ENCODE measurements around the gene TAF10. TPM values are rescaled to one million over a fixed set of nuclear protein-coding genes. Genes with fewer than 3 reads are reported as not detected.
A peak's percentile ranks its signal among the peaks of the same experiment; 100 is the strongest.

The TAF10 gene
- total and polyA plus RNA-seq, 5 experiments from 2014 or later = 107 to 332 (median 247) TPM

DNA sequence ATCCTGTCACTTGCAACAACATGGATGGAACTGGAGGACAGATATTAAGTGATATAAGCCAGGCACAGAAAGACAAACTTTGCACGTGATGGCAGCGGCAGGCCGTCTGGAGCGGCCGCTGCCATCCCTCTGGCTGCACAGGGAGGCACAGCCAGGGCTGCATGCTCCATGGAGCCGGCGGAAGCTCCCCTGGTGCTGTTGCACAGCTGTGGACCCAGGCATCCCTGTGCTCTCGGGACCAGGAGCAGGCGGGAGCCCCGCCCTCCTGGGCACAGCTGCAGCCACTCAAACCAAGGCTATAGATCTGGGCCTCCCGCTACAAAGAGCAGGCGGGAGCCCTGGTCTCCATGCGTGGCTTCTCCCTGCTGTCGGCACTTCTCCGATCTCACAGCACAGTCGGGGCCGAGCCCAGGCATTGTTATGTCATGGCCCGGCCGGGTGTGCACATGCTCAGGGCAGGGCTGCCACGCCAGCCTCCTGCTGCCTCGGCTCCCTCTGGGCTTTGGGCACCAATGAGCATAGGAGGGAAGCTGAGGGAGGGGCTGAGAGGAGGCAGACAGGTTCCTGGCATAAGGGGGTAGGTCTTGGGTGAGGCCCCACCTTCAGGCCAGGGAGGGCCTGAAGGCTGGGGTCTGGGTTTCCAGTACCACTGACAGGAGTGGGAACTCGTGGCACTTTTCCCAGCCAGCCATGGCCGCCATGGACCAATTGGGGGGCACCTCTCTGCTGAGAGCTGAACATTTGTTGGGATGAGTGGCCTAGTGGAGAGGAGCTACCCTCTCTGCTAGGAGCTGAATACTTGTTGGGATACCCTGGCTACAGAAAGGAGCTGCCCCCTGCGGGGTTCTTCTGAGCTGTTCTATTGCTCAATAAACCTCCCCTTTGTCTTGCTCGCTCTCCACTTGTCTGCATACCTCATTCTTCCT is 25.3 kb downstream of the TAF10 start:
- Mint-ChIP-seq H3K27ac (peak overlapping the region in 1 of 10 donors; percentile 0), H3K9me3 (peaks cover 7 to 31% (median 22%) of the 10 kb centered on the region in 9 donors), H3K27me3 (no peaks in the 10 kb centered on the region), H3K36me3 (peaks cover 30 to 41% (median 39%) of the 10 kb centered on the region in 3 donors), H3K4me1 (peaks cover 0 to 2% (median under 1%) of the 10 kb centered on the region in 4 donors), H3K4me3 (no peak overlapping the region)
- ATAC-seq (no peak), DNase-seq (no peak)
- POLR2A ChIA-PET = interaction anchor here (1.1 kb wide), 1 partner anchor 33 kb away, joined by 3 read pairs; the partner anchor contains the start of gene TPP1

GRCh38 chr11:6584528-6584927 is 27.5 kb downstream of the TAF10 start:
- peaks cover 35 to 45% (median 44%) of the 10 kb centered on the region in 3 donors for H3K36me3 Mint-ChIP-seq
- no peaks in the 10 kb centered on the region for H3K27me3 Mint-ChIP-seq
- ATAC-seq (no peak), DNase-seq (no peak)
- POLR2A ChIA-PET = no interaction called here
- peaks cover 0 to 2% (median under 1%) of the 10 kb centered on the region in 4 donors for H3K4me1 Mint-ChIP-seq
- no peak overlapping the region for H3K27ac Mint-ChIP-seq
- H3K9me3 Mint-ChIP-seq = peaks cover 7 to 31% (median 22%) of the 10 kb centered on the region in 9 donors
- H3K4me3 Mint-ChIP-seq = no peak overlapping the region

DNA sequence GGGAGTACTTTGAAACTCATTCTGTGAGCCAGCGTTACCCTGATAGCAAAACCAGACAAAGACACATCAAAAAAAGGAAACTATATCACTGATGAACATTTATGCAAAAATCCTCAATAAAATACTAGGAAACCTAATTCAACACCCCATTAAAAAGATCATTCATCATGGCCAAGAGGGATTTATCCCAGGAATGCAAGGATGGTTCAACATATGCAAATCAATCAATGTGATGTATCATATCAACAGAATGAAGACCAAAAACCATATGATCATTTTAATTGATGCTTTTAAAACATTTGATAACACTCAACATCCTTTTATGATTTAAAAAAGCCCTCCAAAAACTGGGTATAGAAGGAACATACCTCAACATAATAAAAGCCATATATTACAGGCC is 28.4 kb downstream of the TAF10 start:
- Mint-ChIP-seq H3K27me3 (no peaks in the 10 kb centered on the region), H3K36me3 (peaks cover 35 to 45% (median 38%) of the 10 kb centered on the region in 3 donors), H3K4me1 (peaks cover 0 to 2% (median under 1%) of the 10 kb centered on the region in 4 donors), H3K9me3 (peaks cover 7 to 31% (median 22%) of the 10 kb centered on the region in 9 donors), H3K27ac (no peak overlapping the region), H3K4me3 (no peak overlapping the region)
- POLR2A ChIA-PET = no interaction called here
- no peak for DNase-seq
- ATAC-seq = no peak

DNA sequence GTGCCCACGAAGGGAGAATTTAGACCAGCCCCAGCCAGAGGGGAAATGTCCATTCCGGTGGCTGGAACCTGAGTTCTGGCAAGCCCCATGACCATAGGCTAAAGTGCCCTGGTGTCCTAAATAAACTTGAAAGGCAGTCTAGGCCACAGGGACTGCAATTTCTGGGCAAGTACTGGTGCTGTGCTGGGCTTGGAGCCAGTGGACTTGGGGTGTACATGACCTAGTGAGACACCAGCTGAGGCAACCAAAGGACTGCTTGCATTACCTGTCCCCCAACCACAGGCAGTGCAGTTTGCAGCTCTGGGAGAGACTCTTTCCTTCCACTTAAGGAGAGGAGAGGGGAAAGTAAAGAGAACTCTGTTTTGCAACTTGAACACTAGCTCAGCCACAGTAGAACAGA is 32.3 kb downstream of the TAF10 start:
- Mint-ChIP-seq H3K4me1 (peaks cover 0 to 11% (median 8%) of the 10 kb centered on the region in 4 donors), H3K9me3 (peaks cover 7 to 29% (median 21%) of the 10 kb centered on the region in 9 donors), H3K4me3 (no peak overlapping the region), H3K27ac (no peak overlapping the region), H3K36me3 (peaks cover 32 to 40% (median 35%) of the 10 kb centered on the region in 3 donors), H3K27me3 (no peaks in the 10 kb centered on the region)
- DNase-seq (no peak), ATAC-seq (no peak)
- POLR2A ChIA-PET = interaction anchor here (0.7 kb wide), 1 partner anchor 10 kb away, joined by 3 read pairs; no protein-coding TSS in a partner anchor

DNA sequence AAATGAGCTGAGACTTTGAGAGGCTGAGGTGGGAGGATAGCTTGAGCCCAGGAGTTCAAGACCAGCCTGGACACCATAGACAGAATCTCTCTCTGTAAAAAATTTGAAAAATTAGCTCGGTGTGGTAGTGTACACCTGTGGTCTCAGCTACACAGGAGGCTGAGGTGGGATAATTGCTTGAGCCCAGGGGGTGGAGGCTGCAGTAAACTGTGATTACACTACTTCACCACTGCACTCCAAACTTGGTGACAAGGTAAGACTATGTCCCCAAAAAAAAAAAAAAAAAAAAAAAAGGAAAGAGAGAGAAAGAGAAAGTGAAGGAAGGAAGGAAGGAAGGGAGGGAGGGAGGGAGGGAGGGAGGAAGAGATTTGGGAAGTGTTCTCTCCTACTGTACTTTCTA is 33.9 kb downstream of the TAF10 start:
- no peak overlapping the region for H3K4me3 Mint-ChIP-seq
- POLR2A ChIA-PET = no interaction called here
- H3K9me3 Mint-ChIP-seq = peaks cover under 1 to 14% (median 8%) of the 10 kb centered on the region in 9 donors
- H3K27me3 Mint-ChIP-seq = no peaks in the 10 kb centered on the region
- H3K27ac Mint-ChIP-seq = peak overlapping the region in 1 of 10 donors; percentile 13
- ATAC-seq = peak in 1 of 2 donors; percentile 35
- no peak for DNase-seq
- peaks cover 16 to 31% (median 25%) of the 10 kb centered on the region in 3 donors for H3K36me3 Mint-ChIP-seq
- peaks cover 0 to 13% (median 8%) of the 10 kb centered on the region in 4 donors for H3K4me1 Mint-ChIP-seq

DNA sequence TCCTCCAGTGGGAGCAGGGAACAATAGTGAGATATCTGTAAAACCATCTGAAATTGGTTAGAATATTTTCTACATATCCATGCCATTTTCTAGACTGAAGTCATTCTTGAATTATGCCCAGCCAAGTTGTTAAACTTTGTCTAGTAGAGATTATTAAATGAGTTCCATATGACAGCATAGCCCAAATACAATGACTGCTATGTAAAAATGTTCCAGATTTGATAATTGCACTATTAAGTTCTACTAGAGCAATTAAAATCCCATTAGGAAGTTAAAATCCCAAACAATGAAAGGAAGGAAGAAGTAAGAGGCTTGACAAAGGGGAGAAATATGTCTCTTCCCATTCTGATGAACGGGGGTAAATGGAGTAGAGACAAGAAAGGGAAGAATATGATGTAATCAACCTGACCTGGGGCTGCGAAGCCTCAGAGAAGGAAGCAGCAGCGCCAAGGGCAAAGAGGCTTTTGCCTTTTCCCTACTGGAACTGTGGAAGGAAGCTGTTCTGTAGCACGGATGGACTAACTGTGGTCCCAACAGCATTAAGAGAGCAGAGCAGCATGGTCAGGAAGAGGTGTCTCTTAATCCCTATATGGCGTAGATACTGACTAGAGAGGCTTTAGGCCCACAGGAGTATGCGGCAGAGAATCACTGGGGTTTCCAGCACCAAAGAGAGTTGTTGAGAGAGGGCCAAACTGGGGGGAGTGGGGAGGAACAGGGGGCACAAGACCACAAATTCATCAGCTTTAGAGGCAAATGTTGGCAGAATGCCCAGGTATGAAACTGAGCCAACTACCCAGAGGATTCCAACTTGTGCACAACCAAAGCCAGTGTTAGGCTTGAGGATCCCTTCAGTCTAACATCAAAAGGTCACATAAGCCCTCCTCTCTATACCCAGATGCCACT is 35.3 kb downstream of the TAF10 start:
- POLR2A ChIA-PET = no interaction called here
- peak overlapping the region in 2 of 10 donors; percentile 3 to 17 for H3K27ac Mint-ChIP-seq
- no peak for DNase-seq
- peaks cover 5 to 21% (median 21%) of the 10 kb centered on the region in 3 donors for H3K36me3 Mint-ChIP-seq
- no peak overlapping the region for H3K4me3 Mint-ChIP-seq
- H3K27me3 Mint-ChIP-seq = no peaks in the 10 kb centered on the region
- ATAC-seq = no peak
- no peaks in the 10 kb centered on the region for H3K9me3 Mint-ChIP-seq
- peaks cover 0 to 13% (median 9%) of the 10 kb centered on the region in 4 donors for H3K4me1 Mint-ChIP-seq

DNA sequence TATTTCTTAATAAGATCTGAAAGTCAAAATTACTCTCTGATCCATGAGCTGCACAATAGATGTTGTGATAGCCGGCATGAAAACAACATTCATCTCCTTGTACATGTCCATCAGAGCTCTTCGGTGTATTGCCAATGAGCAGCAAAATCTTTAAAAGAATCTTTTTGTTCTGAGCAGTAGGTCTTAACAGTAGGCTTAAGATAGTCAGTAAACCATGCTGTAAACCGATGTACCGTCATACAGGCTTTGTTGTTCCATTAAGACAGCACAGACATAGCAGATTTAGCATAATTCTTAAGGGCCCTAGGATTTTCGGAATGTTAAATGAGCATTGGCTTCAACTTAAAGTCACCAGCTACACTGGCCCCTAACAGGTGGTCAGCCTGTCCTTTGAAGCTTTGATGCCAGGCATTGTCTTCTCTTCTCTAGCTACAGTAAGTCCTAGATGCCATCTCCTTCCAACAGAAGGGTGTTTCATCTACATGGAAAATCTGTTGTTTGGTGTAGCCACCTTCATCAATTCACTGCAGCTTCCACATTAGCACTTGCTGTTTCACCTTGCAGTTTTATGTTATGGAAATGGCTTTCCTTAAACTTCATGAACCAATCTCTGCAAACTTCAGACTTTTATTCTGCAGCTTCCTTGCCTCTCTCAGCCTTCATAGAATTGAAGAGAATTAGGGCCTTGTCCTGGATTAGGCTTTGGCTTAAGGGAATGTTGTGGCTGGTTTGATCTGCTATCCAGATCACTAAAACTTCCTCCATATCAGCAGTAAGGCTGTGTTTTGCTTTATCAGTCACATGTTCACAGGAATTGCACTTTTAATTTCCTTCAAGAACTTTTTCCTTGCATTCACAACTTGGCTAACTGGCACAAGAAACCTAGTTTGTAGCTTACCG is 37.0 kb downstream of the TAF10 start:
- Mint-ChIP-seq H3K36me3 (peaks cover 0 to 13% (median 10%) of the 10 kb centered on the region in 3 donors), H3K4me1 (peaks cover 0 to 13% (median 10%) of the 10 kb centered on the region in 4 donors), H3K27ac (peak overlapping the region in 1 of 10 donors; percentile 28), H3K27me3 (no peaks in the 10 kb centered on the region), H3K4me3 (no peak overlapping the region), H3K9me3 (no peaks in the 10 kb centered on the region)
- ATAC-seq (no peak), DNase-seq (no peak)
- POLR2A ChIA-PET = no interaction called here

- no peak for DNase-seq
- no peak for ATAC-seq
- no peaks in the 10 kb centered on the region for H3K9me3 Mint-ChIP-seq
- no peak overlapping the region for H3K27ac Mint-ChIP-seq
- H3K27me3 Mint-ChIP-seq = no peaks in the 10 kb centered on the region
- H3K36me3 Mint-ChIP-seq = peaks cover 0 to 11% (median 8%) of the 10 kb centered on the region in 3 donors
- POLR2A ChIA-PET = no interaction called here
- H3K4me1 Mint-ChIP-seq = peaks cover 0 to 16% (median 9%) of the 10 kb centered on the region in 4 donors
- H3K4me3 Mint-ChIP-seq = no peak overlapping the region
These were observed 39.8 kb downstream of the TAF10 start for GRCh38 chr11:6572215-6572614.

DNA sequence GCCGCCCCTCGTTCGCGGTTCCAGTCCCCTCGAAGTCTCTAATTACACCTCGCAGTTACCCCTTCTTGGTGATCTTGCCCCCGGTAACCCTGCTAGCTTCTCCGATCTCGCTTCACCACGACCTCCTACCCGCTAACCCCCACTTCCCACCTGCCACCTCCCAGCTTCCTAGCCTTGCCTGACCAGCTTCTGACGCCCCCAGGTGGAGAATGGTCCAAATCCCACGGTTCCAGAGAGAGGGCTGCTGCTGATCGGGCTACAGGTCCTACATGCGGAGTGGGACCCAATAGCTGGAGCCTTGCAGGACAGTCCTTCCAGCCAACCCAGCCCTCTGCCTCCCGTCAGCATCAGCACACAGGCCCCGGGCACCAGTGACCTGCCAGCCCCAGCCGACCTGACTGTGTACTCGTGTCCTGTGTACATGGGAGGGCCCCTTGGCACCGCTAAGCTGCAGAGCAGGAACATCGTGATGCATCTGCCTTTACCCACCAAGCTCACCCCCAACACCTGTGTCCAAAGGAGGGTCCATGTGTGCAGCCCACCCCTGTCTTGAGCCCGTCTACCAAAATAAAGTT is 40.5 kb downstream of the TAF10 start:
- Mint-ChIP-seq H3K36me3 (peaks cover 0 to 15% (median 8%) of the 10 kb centered on the region in 3 donors), H3K27me3 (no peaks in the 10 kb centered on the region), H3K4me3 (no peak overlapping the region), H3K4me1 (peaks cover 0 to 11% (median 4%) of the 10 kb centered on the region in 4 donors), H3K27ac (no peak overlapping the region), H3K9me3 (no peaks in the 10 kb centered on the region)
- POLR2A ChIA-PET = no interaction called here
- DNase-seq (no peak), ATAC-seq (no peak)

GRCh38 chr11:6570691-6571427 is 41.2 kb downstream of the TAF10 start:
- peaks cover 0 to 16% (median 8%) of the 10 kb centered on the region in 3 donors for H3K36me3 Mint-ChIP-seq
- no peak for ATAC-seq
- POLR2A ChIA-PET = no interaction called here
- H3K9me3 Mint-ChIP-seq = no peaks in the 10 kb centered on the region
- no peak for DNase-seq
- H3K4me3 Mint-ChIP-seq = no peak overlapping the region
- peaks cover 0 to 10% (median 2%) of the 10 kb centered on the region in 4 donors for H3K4me1 Mint-ChIP-seq
- H3K27ac Mint-ChIP-seq = no peak overlapping the region
- H3K27me3 Mint-ChIP-seq = no peaks in the 10 kb centered on the region

GRCh38 chr11:6569706-6570105 is 42.3 kb downstream of the TAF10 start:
- POLR2A ChIA-PET = no interaction called here
- Mint-ChIP-seq H3K9me3 (no peaks in the 10 kb centered on the region), H3K4me3 (no peak overlapping the region), H3K36me3 (peaks cover 0 to 16% (median 14%) of the 10 kb centered on the region in 3 donors), H3K27ac (peak overlapping the region in 3 of 10 donors; percentile 50 to 67 (median 56)), H3K27me3 (no peaks in the 10 kb centered on the region), H3K4me1 (peaks cover 0 to 10% (median 2%) of the 10 kb centered on the region in 4 donors)
- DNase-seq (no peak), ATAC-seq (no peak)
